ENCODE results near the gene TMSB10.

The TMSB10 gene

DNA sequence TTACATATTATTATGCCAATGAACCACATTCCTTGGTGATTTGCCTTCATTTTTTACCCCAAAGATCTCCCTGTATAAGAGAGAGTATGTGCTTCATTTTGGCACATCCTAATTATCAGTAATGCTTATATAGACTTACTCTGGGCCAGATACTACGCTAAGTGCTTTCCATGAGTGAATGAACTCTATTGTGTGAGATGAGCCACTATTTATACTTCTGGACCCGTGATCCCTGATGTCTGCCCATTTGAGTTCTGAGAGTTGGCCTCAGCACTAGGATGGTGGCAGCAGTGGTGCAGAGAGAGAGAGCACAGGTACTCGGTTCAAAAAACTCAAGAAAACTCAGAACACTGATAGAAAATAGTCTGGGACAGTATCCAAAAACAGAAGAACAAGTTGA, 48.1 kb downstream of the TMSB10 start:
- no peak for DNase-seq (ENCODE audit: low spot score)

DNA sequence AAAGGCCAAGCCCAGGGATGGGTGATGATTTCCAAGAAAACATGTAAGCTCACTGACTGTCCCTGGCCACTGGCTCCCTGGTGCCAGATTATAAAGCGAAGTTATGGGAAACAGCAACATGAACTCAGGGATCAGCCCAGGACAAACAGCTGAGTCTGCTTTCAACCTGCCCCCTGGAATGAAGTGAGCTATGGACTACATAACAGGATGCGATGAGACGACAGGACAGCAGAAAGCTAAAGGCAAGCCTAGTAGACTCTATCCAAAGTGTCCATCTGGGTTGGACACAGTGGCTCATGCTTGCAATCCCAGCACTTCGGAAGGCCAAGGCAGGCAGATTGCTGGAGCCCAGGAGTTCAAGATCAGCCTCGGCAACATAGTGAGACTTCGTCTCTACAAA, 48.9 kb downstream of the TMSB10 start:
- TF ChIP-seq, protein P1, sequence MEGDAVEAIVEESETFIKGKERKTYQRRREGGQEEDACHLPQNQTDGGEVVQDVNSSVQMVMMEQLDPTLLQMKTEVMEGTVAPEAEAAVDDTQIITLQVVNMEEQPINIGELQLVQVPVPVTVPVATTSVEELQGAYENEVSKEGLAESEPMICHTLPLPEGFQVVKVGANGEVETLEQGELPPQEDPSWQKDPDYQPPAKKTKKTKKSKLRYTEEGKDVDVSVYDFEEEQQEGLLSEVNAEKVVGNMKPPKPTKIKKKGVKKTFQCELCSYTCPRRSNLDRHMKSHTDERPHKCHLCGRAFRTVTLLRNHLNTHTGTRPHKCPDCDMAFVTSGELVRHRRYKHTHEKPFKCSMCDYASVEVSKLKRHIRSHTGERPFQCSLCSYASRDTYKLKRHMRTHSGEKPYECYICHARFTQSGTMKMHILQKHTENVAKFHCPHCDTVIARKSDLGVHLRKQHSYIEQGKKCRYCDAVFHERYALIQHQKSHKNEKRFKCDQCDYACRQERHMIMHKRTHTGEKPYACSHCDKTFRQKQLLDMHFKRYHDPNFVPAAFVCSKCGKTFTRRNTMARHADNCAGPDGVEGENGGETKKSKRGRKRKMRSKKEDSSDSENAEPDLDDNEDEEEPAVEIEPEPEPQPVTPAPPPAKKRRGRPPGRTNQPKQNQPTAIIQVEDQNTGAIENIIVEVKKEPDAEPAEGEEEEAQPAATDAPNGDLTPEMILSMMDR (IDR thresholded peaks at IDR 0.05), result no peak
- DNase-seq (ENCODE audit: low spot score), result no peak
- no peak overlapping the region for H3K4me3 ChIP-seq
- no peak overlapping the region for H3K27ac ChIP-seq

More for the DNA sequence above, 48.1 kb downstream of the TMSB10 start:
- Histone ChIP-seq H3K27ac (no peak overlapping the region), H3K4me3 (no peak overlapping the region)
- TF ChIP-seq, protein P1 (IDR thresholded peaks at IDR 0.05), result no peak
